Ascending aorta (tissue), 2 donors: ENCODE results near the gene MTMR11. TPM values are rescaled to one million over a fixed set of nuclear protein-coding genes. Genes with fewer than 3 reads are reported as not detected.

Experiments used
- DNase-seq, 2 donors: peaks; one replicate each; pipeline ENCODE4 v3.0.0-alpha.2; 2019; ENCODE audit warnings: low spot score in 2 of 2
- H3K27ac ChIP-seq, 2 donors: fragments of 200-600 bp; sonication (generic); one replicate each; pipeline ENCODE4 v1.5.1; 2016 to 2017; ENCODE audit warnings: mild to moderate bottlenecking in 1 of 2
- H3K27me3 ChIP-seq: fragments of 200-600 bp; sonication (generic); one replicate; pipeline ENCODE4 v1.5.1; 2017
- H3K36me3 ChIP-seq, 2 donors: fragments of 200-600 bp; sonication (generic); one replicate each; pipeline ENCODE4 v1.5.1; 2016
- H3K4me1 ChIP-seq, 2 donors: fragments of 200-600 bp; sonication (generic); one replicate each; pipeline ENCODE4 v1.5.1; 2016 to 2017; ENCODE audit warnings: mild to moderate bottlenecking in 1 of 2
- H3K4me3 ChIP-seq, 2 donors: fragments of 200-600 bp; sonication (generic); one replicate each; pipeline ENCODE4 v1.5.1; 2016 to 2017; ENCODE audit warnings: mild to moderate bottlenecking in 1 of 2
- H3K9me3 ChIP-seq, 2 donors: fragments of 200-600 bp; sonication (generic); one replicate each; pipeline ENCODE4 v1.5.1; 2016
- intact Hi-C: fragments of 100-400 bp; cut with DNase I; formaldehyde crosslinking; loops from one replicate; pipeline ENCODE4 v1.15.1; 2023
- total RNA-seq: library from RNA; depleted of rRNA; stranded (reverse); fragments of >200 nt; gene quantifications from one replicate; pipeline ENCODE4 v1.1.0, GENCODE V29; 2016
- TF ChIP-seq, protein P1 (sequence below), 3 experiments: fragments of 200-600 bp in 2 of 3; fragments of 450-650 bp in 1 of 3; sonication (generic) in 2 of 3; IDR thresholded peaks; one replicate each; pipeline ENCODE4 v1.5.1; 2016 to 2019; ENCODE audit warnings: antibody characterized with exemption in 3 of 3, mild to moderate bottlenecking in 1 of 3, moderate library complexity in 1 of 3

MTMR11 gene
- total RNA-seq, 1 donor from 2014 or later: 39.8 TPM

DNA sequence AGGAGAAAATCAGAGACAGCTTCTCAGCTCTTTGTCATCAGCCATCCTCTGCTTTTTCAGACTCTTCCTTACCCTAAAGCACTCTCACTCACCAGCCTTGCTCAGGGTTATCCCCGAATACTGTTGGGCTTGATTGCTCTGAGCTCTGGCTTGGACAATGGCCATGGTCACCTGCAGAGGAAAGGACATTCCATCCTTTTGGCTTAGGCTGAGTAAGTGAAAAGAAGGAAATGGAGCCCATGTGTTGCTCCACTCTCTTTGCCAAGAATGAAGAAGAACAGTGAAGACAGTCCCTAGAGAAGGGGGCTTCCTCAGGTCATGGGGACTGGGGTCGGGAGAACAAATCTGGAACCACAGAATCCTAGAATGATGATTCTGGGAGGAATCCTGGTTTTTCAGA is 2.3 kb downstream of the MTMR11 start:
- H3K27ac ChIP-seq: peak overlapping the region; percentile 82 to 96
- H3K4me3 ChIP-seq: no peak overlapping the region
- no peaks in the 10 kb centered on the region for H3K9me3 ChIP-seq
- TF ChIP-seq, protein P1, sequence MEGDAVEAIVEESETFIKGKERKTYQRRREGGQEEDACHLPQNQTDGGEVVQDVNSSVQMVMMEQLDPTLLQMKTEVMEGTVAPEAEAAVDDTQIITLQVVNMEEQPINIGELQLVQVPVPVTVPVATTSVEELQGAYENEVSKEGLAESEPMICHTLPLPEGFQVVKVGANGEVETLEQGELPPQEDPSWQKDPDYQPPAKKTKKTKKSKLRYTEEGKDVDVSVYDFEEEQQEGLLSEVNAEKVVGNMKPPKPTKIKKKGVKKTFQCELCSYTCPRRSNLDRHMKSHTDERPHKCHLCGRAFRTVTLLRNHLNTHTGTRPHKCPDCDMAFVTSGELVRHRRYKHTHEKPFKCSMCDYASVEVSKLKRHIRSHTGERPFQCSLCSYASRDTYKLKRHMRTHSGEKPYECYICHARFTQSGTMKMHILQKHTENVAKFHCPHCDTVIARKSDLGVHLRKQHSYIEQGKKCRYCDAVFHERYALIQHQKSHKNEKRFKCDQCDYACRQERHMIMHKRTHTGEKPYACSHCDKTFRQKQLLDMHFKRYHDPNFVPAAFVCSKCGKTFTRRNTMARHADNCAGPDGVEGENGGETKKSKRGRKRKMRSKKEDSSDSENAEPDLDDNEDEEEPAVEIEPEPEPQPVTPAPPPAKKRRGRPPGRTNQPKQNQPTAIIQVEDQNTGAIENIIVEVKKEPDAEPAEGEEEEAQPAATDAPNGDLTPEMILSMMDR (IDR thresholded peaks at IDR 0.05): no peak
- no peaks in the 10 kb centered on the region for H3K27me3 ChIP-seq
- DNase-seq: no peak
- intact Hi-C loops: no loop called here
- H3K36me3 ChIP-seq: peaks cover 24 to 45% of the 10 kb centered on the region in 2 donors
- peaks cover 5 to 22% of the 10 kb centered on the region in 2 donors for H3K4me1 ChIP-seq

DNA sequence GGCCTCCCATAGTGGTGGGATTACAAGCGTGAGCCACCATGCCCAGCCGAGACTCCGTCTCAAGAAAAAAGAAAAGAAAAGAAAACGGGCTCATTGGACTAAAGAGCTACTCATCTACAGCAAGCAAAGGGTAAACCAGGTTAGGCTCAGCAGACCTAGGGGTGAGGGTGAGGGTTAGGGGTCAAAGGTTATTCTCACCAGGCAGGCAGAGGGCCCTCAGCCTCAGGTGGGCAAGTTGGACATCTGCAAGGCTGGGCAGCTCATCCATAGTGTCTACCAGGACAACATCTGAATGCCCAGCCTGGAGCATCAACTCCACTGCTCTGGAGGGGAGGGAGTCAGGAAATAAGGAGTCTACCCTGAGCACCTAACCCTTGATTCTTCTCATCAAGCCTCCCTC is 3.5 kb downstream of the MTMR11 start:
- peaks cover 5 to 21% of the 10 kb centered on the region in 2 donors for H3K4me1 ChIP-seq
- H3K4me3 ChIP-seq: no peak overlapping the region
- no peaks in the 10 kb centered on the region for H3K27me3 ChIP-seq
- no peak for DNase-seq
- intact Hi-C loops: no loop called here
- no peaks in the 10 kb centered on the region for H3K9me3 ChIP-seq
- peak overlapping the region; percentile 82 to 96 for H3K27ac ChIP-seq
- H3K36me3 ChIP-seq: peaks cover 31 to 46% of the 10 kb centered on the region in 2 donors
- TF ChIP-seq, protein P1 (IDR thresholded peaks at IDR 0.05): no peak

DNA sequence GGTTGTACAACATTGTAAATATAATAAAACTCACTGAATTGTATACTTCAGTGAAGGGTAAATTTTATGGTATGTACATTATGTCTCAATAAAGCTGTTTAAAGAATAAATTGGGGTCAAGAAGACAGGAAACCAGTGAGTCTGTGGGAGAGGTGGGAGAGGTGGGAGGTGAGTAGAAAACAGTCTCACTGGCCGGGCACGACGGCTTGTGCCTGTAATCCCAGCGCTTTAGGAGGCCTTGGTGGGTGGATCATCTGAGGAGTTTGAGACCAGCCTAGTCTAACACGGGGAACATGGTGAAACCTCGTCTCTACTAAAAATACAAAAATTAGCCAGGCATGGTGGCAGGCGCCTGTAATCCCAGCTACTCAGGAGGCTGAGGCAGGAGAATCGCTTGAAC is 4.2 kb downstream of the MTMR11 start:
- TF ChIP-seq, protein P1 (IDR thresholded peaks at IDR 0.05): no peak
- Histone ChIP-seq H3K9me3 (no peaks in the 10 kb centered on the region), H3K27me3 (no peaks in the 10 kb centered on the region), H3K27ac (no peak overlapping the region), H3K4me1 (peaks cover under 1 to 13% of the 10 kb centered on the region in 2 donors), H3K4me3 (no peak overlapping the region), H3K36me3 (peaks cover 31 to 46% of the 10 kb centered on the region in 2 donors)
- DNase-seq: no peak
- intact Hi-C loops: no loop called here

DNA sequence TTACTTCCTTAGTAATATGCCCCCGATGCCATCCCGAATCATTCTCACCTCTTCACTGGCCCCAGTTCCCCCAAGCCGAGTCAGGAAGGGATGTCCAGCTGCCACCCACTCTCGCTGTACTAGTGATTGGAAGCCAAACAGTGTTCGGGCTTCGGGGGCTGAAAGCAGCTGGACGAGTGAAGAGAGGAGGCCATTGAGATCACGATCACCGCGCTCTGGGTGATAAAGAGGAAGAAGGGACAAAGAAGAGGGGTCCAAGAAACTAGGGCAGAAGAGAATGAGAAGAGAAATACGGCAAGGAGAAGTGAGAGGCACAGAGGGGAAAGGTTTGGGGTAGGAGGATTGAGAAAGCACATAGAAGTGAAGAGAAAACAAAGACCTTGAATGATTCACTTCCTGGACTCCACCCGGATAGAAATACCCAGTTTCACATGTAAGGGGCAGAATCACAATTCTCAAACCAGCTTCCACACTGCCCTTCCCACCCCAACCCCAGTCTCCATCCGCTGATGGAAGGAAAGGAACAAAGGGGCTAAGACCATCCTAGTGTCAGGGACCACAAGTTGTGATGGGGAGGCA is 5.4 kb downstream of the MTMR11 start:
- no peak for DNase-seq
- H3K36me3 ChIP-seq: peaks cover 34 to 48% of the 10 kb centered on the region in 2 donors

DNA sequence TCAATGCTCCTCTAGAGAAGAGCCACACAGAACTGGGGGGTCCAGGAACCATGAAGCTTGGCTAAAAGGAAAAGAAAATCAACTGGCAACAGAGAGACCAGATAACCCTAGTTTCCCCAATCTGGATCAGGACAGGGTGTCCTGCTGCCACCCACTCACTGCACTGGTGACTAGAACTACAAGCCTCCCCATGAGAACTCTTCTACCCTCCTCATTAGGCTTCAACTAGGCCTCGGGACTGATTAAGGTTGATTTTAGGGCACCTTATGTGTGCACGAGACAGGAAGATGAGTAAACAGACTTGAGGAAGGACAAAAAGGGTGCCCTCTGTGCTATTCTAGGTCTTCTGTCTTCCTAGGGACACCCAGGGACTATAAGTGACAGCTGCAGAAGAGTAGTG is 6.8 kb downstream of the MTMR11 start:
- H3K4me1 ChIP-seq: peaks cover 8 to 22% of the 10 kb centered on the region in 2 donors
- peak overlapping the region; percentile 83 to 89 for H3K27ac ChIP-seq
- no peak for DNase-seq
- intact Hi-C loops: no loop called here
- no peaks in the 10 kb centered on the region for H3K27me3 ChIP-seq
- H3K36me3 ChIP-seq: peaks cover 49 to 63% of the 10 kb centered on the region in 2 donors
- H3K4me3 ChIP-seq: no peak overlapping the region
- H3K9me3 ChIP-seq: no peaks in the 10 kb centered on the region
- TF ChIP-seq, protein P1 (IDR thresholded peaks at IDR 0.05): no peak

More for the DNA sequence above, 5.4 kb downstream of the MTMR11 start:
- TF ChIP-seq, protein P1 (IDR thresholded peaks at IDR 0.05): no peak
- intact Hi-C loops: no loop called here
- peak overlapping the region; percentile 20 to 29 for H3K27ac ChIP-seq
- no peak overlapping the region for H3K4me3 ChIP-seq
- H3K4me1 ChIP-seq: peaks cover 6 to 14% of the 10 kb centered on the region in 2 donors
- no peaks in the 10 kb centered on the region for H3K27me3 ChIP-seq
- H3K9me3 ChIP-seq: no peaks in the 10 kb centered on the region

DNA sequence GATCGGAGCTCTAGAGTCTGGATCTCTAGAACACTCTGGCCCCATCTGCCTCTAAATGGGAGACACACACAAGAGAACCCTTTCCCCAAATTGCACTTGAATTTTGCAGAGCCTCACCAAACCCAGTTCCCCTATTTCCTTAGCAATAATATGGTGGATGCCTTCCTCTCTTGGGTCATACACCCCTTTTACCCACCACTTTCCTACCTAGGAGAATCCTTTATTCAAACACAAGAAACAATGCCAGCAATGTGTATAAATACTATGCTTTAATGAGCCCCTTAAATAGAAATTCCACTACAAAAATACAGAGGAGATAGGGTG is 8.3 kb downstream of the MTMR11 start:
- peak overlapping the region; percentile 72 to 85 for H3K4me3 ChIP-seq
- intact Hi-C loops: no loop called here
- H3K36me3 ChIP-seq: peaks cover 63 to 69% of the 10 kb centered on the region in 2 donors
- no peaks in the 10 kb centered on the region for H3K27me3 ChIP-seq
- TF ChIP-seq, protein P1 (IDR thresholded peaks at IDR 0.05): no peak
- H3K9me3 ChIP-seq: no peaks in the 10 kb centered on the region
- peak overlapping the region; percentile 83 to 89 for H3K27ac ChIP-seq
- peaks cover 8 to 24% of the 10 kb centered on the region in 2 donors for H3K4me1 ChIP-seq
- DNase-seq: no peak
